Transverse colon (tissue), 4 donors: ENCODE results near the gene GALNT18. TPM values are rescaled to one million over a fixed set of nuclear protein-coding genes. Genes with fewer than 3 reads are reported as not detected.

ENCODE experiments used
- DNase-seq: peaks from one replicate; pipeline ENCODE4 v3.0.0-alpha.2; 2019
- H3K27ac ChIP-seq, 4 donors: fragments of 200-600 bp; sonication (generic); 2 replicates each; pipeline ENCODE4 v1.5.1; 2016 to 2018; ENCODE audit warnings: inconsistent platforms in 4 of 4
- H3K27me3 ChIP-seq: fragments of 200-600 bp; sonication (generic); 2 replicates; pipeline ENCODE4 v1.5.1; 2017; ENCODE audit warnings: inconsistent platforms
- H3K36me3 ChIP-seq, 4 donors: fragments of 200-600 bp; sonication (generic); 2 replicates each; pipeline ENCODE4 v1.5.1; 2017 to 2019; ENCODE audit warnings: inconsistent platforms in 4 of 4
- H3K4me1 ChIP-seq, 4 donors: fragments of 200-600 bp; sonication (generic); 2 replicates each; pipeline ENCODE4 v1.5.1; 2017 to 2020; ENCODE audit warnings: inconsistent platforms in 4 of 4
- H3K4me3 ChIP-seq, 4 donors: fragments of 200-600 bp; sonication (generic); 1 replicate in 1 of 4; 2 replicates in 3 of 4; pipeline versions ENCODE4 v1.5.1 to v1.6.1; 2017 to 2019; ENCODE audit warnings: inconsistent platforms in 4 of 4
- H3K9me3 ChIP-seq, 2 donors: fragments of 200-600 bp; sonication (generic); 2 replicates each; pipeline ENCODE4 v1.5.1; 2017 to 2019; ENCODE audit warnings: inconsistent platforms in 2 of 2
- EP300 ChIP-seq: sonication (generic); formaldehyde crosslinking; IDR thresholded peaks from one replicate; pipeline ENCODE4 v1.6.1; 2017; ENCODE audit warnings: antibody characterized with exemption, low read depth
- POLR2A ChIP-seq: fragments of 450-650 bp; IDR thresholded peaks from one replicate; pipeline ENCODE4 v1.6.1; 2016; ENCODE audit warnings: antibody characterized with exemption, mild to moderate bottlenecking, moderate library complexity
- POLR2AphosphoS5 ChIP-seq, 3 donors: sonication (generic); formaldehyde crosslinking; IDR thresholded peaks; one replicate each; pipeline ENCODE4 v1.6.1; 2016; ENCODE audit warnings: antibody characterized with exemption in 3 of 3
- WGBS, 2 donors: methylation state at CpG; one replicate each; pipeline ENCODE4 v1.1.5; 2018; ENCODE audit warnings: low coverage in 1 of 2; 5-methylcytosine and 5-hydroxymethylcytosine counted together
- in situ Hi-C, 4 donors: fragments of 200-750 bp; cut with MboI; loops; one replicate each; pipeline versions ENCODE4 v1.15.0 to v1.15.1; 2017; ENCODE audit warnings: low sequenced_read_pairs in 3 of 4, low pct_ligation_motif_present in 1 of 4, low pct_unique_long_range_greater_than_20kb in 1 of 4
- intact Hi-C: fragments of 100-400 bp; cut with DNase I; formaldehyde crosslinking; loops from one replicate; pipeline ENCODE4 v1.15.1; 2023; ENCODE audit warnings: low total_unique reads
- total RNA-seq, 4 donors: library from RNA; depleted of rRNA; stranded (reverse); fragments of >200 nt; gene quantifications; one replicate each; pipeline ENCODE4 v1.1.0, GENCODE V29; 2016
- TF ChIP-seq, protein P1 (sequence below), 5 experiments: fragments of 200-600 bp in 3 of 5; fragments of 450-650 bp in 2 of 5; sonication (generic) in 3 of 5; IDR thresholded peaks; 1 replicate in 2 of 5; 2 replicates in 3 of 5; pipeline ENCODE4 v1.5.1; 2016 to 2017; ENCODE audit warnings: antibody characterized with exemption in 5 of 5, inconsistent platforms in 3 of 5, mild to moderate bottlenecking in 2 of 5, moderate library complexity in 1 of 5

The GALNT18 gene
- total RNA-seq, 4 donors from 2014 or later = 5.6 to 22.1 (median 8.4) TPM

GRCh38 chr11:11381471-11382105 is 240.2 kb downstream of the GALNT18 start:
- no peak overlapping the region for H3K4me3 ChIP-seq
- no peaks in the 10 kb centered on the region for H3K9me3 ChIP-seq
- no peaks in the 10 kb centered on the region for H3K27me3 ChIP-seq
- H3K36me3 ChIP-seq = no peaks in the 10 kb centered on the region
- intact Hi-C loops = no loop called here
- no peak for DNase-seq
- H3K27ac ChIP-seq = no peak overlapping the region
- WGBS, 2 donors = 79 to 100% methylated on average over 1 to 6 of the region's 6 CpGs
- no peaks in the 10 kb centered on the region for H3K4me1 ChIP-seq
- no peak for TF ChIP-seq POLR2AphosphoS5 (IDR thresholded peaks at IDR 0.05)
- TF ChIP-seq, protein P1, sequence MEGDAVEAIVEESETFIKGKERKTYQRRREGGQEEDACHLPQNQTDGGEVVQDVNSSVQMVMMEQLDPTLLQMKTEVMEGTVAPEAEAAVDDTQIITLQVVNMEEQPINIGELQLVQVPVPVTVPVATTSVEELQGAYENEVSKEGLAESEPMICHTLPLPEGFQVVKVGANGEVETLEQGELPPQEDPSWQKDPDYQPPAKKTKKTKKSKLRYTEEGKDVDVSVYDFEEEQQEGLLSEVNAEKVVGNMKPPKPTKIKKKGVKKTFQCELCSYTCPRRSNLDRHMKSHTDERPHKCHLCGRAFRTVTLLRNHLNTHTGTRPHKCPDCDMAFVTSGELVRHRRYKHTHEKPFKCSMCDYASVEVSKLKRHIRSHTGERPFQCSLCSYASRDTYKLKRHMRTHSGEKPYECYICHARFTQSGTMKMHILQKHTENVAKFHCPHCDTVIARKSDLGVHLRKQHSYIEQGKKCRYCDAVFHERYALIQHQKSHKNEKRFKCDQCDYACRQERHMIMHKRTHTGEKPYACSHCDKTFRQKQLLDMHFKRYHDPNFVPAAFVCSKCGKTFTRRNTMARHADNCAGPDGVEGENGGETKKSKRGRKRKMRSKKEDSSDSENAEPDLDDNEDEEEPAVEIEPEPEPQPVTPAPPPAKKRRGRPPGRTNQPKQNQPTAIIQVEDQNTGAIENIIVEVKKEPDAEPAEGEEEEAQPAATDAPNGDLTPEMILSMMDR (IDR thresholded peaks at IDR 0.05) = no peak
- no peak for TF ChIP-seq EP300
- no peak for TF ChIP-seq POLR2A
- in situ Hi-C loops = no loop called here

DNA sequence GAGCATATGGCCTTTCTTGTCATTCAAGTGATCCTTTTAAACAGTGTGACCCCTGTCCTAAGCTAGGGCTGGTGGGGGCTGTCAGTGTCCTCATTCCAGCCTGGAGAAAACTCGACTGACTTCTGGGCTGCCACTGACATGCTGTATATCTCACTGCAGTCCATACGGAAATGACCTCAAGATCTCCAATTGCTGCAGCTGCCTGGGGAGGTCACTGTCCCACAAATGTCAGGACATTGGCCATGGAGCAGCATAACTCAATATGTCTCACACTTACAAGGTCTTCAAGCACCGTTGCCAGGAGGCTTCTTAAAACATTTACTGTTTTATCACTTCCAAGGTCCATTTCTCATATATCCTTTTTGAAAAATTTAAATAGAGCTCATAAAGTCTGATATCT is 240.9 kb downstream of the GALNT18 start:
- no peak overlapping the region for H3K4me3 ChIP-seq

DNA sequence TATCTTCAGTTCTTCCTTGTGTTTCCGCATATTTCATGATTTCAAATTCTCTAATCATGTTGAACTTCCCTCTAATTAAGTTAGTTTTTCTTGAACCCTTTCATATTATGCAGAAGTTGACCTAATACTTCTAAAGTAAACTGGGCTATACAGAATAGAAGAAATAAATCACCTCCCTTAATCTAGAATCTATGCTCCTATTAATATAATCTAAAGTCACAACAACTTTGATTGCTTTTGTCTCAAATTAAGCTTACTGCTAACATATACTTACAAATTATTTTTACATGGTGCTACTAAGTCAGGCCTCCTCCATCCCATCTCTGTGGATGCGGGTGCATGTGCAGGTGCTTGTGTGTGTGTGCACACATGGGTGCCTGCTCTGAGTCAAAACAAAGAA is 241.5 kb downstream of the GALNT18 start:
- TF ChIP-seq POLR2AphosphoS5 (IDR thresholded peaks at IDR 0.05) (no peak), EP300 (no peak), POLR2A (no peak)
- TF ChIP-seq, protein P1 (IDR thresholded peaks at IDR 0.05) = no peak
- intact Hi-C loops = no loop called here
- DNase-seq = no peak
- Histone ChIP-seq H3K9me3 (no peaks in the 10 kb centered on the region), H3K27ac (no peak overlapping the region), H3K4me3 (no peak overlapping the region), H3K27me3 (no peaks in the 10 kb centered on the region), H3K36me3 (no peaks in the 10 kb centered on the region), H3K4me1 (no peaks in the 10 kb centered on the region)
- in situ Hi-C loops = no loop called here
- WGBS, 2 donors = 93 to 100% methylated on average over 2 of the region's 2 CpGs

More for the DNA sequence above, 240.9 kb downstream of the GALNT18 start:
- H3K27ac ChIP-seq = no peak overlapping the region
- no peaks in the 10 kb centered on the region for H3K9me3 ChIP-seq
- TF ChIP-seq, protein P1 (IDR thresholded peaks at IDR 0.05) = no peak
- TF ChIP-seq EP300 (no peak), POLR2AphosphoS5 (IDR thresholded peaks at IDR 0.05) (no peak)
- no peaks in the 10 kb centered on the region for H3K27me3 ChIP-seq
- no peaks in the 10 kb centered on the region for H3K4me1 ChIP-seq
- intact Hi-C loops = no loop called here
- in situ Hi-C loops = no loop called here
- 57 to 58% methylated on average over 3 of the region's 3 CpGs for WGBS, 2 donors
- no peaks in the 10 kb centered on the region for H3K36me3 ChIP-seq
- no peak for DNase-seq

DNA sequence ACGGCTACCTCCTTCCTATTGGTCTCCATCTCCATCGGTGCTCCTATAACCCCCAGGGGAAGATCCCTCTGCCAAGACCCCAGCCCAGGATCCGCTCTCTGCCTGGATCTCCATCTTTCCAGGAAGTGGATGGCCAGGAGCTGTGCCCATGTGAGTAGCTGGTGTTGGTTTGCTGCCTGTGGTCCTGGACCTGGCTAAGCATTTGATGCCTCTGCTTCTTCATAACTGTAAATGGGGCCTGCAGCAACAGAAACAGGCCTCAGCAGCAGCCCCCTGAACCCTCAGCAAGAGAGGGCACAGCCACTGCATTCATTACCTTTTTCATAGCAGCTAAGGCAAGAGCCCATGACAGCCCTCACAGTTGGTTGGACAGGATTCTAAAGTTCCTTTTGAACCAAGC is 242.1 kb downstream of the GALNT18 start:
- Histone ChIP-seq H3K4me3 (no peak overlapping the region), H3K36me3 (no peaks in the 10 kb centered on the region), H3K27ac (no peak overlapping the region), H3K4me1 (no peaks in the 10 kb centered on the region), H3K9me3 (no peaks in the 10 kb centered on the region), H3K27me3 (no peaks in the 10 kb centered on the region)
- intact Hi-C loops (no loop called here), in situ Hi-C loops (no loop called here)
- TF ChIP-seq, protein P1 (IDR thresholded peaks at IDR 0.05) = no peak
- WGBS, 2 donors = 91 to 92% methylated on average over 2 to 3 of the region's 3 CpGs
- DNase-seq = no peak
